Stomach (tissue), 9 donors: ENCODE results near the gene LRP1B. TPM values are rescaled to one million over a fixed set of nuclear protein-coding genes. Genes with fewer than 3 reads are reported as not detected.

ENCODE experiments used
- DNase-seq, 2 donors: peaks; one replicate each; pipeline versions ENCODE4 v3.0.0 to v3.0.0-alpha.2; 2013 to 2019
- H3K27ac ChIP-seq, 5 donors: fragments of 200-600 bp in 4 of 5; sonication (generic) in 4 of 5; one replicate each; pipeline ENCODE4 v1.5.1; 2013 to 2019; ENCODE audit warnings: mild to moderate bottlenecking in 1 of 5, moderate library complexity in 1 of 5
- H3K27me3 ChIP-seq, 3 donors: fragments of 200-600 bp; sonication (generic); one replicate each; pipeline ENCODE4 v1.5.1; 2017 to 2019; ENCODE audit warnings: mixed run types in 1 of 3
- H3K36me3 ChIP-seq, 4 donors: fragments of 200-600 bp; sonication (generic); 1 replicate in 3 of 4; 2 replicates in 1 of 4; pipeline ENCODE4 v1.5.1; 2016 to 2019
- H3K4me1 ChIP-seq, 4 donors: fragments of 200-600 bp; sonication (generic); one replicate each; pipeline ENCODE4 v1.5.1; 2016 to 2019
- H3K4me3 ChIP-seq, 4 donors: fragments of 200-600 bp; sonication (generic) in 3 of 4; one replicate each; pipeline ENCODE4 v1.5.1; 2016 to 2019; ENCODE audit warnings: mild to moderate bottlenecking in 1 of 4
- H3K9me3 ChIP-seq, 4 donors: fragments of 200-600 bp; sonication (generic); one replicate each; pipeline ENCODE4 v1.5.1; 2016 to 2019
- EP300 ChIP-seq: sonication (generic); formaldehyde crosslinking; IDR thresholded peaks from one replicate; pipeline ENCODE4 v1.6.1; 2017; ENCODE audit warnings: antibody characterized with exemption
- POLR2A ChIP-seq, 4 donors: fragments of 450-650 bp; IDR thresholded peaks; one replicate each; pipeline ENCODE4 v1.6.1; 2016; ENCODE audit warnings: antibody characterized with exemption in 4 of 4, control low read depth in 2 of 4, mild to moderate bottlenecking in 1 of 4, moderate library complexity in 1 of 4
- POLR2AphosphoS5 ChIP-seq, 3 donors: sonication (generic); formaldehyde crosslinking; IDR thresholded peaks; one replicate each; pipeline ENCODE4 v1.6.1; 2016; ENCODE audit warnings: antibody characterized with exemption in 3 of 3
- WGBS, 5 donors: extraction: QIAGEN DNeasy Blood & Tissue Kit in 3 of 5; methylation state at CpG; one replicate each; pipeline versions ENCODE4 v1.1.5 to v1.1.7; 2013 to 2018; 5-methylcytosine and 5-hydroxymethylcytosine counted together
- intact Hi-C: fragments of 100-400 bp; cut with DNase I; formaldehyde crosslinking; loops from one replicate; pipeline ENCODE4 v1.15.1; 2023; ENCODE audit warnings: low total_unique reads
- polyA plus RNA-seq, 3 donors: library from polyadenylated mRNA; stranded (reverse); fragments of 200-250 nt; gene quantifications; one replicate each; pipeline ENCODE4 v1.2.3, GENCODE V29; 2013
- total RNA-seq, 5 donors: library from RNA; depleted of rRNA; stranded (reverse); fragments of >200 nt; gene quantifications; one replicate each; pipeline versions ENCODE4 v1.1.0 to v1.2.3, GENCODE V29; 2014 to 2016
- TF ChIP-seq, protein P1 (sequence below), 7 experiments: fragments of 450-650 bp in 4 of 7; fragments of 200-600 bp in 3 of 7; sonication (generic) in 3 of 7; IDR thresholded peaks; one replicate each; pipeline ENCODE4 v1.5.1; 2016 to 2019; ENCODE audit warnings: antibody characterized with exemption in 7 of 7, control low read depth in 2 of 7, mild to moderate bottlenecking in 1 of 7
- donor health status: healthy with polysubstance abuse.
- donor health status: Bipolar disorder and iron deficiency.
- donor health status: healthy.

Gene LRP1B
- total and polyA plus RNA-seq, 8 donors, result under 0.01 to 9.0 (median 0.38) TPM

DNA sequence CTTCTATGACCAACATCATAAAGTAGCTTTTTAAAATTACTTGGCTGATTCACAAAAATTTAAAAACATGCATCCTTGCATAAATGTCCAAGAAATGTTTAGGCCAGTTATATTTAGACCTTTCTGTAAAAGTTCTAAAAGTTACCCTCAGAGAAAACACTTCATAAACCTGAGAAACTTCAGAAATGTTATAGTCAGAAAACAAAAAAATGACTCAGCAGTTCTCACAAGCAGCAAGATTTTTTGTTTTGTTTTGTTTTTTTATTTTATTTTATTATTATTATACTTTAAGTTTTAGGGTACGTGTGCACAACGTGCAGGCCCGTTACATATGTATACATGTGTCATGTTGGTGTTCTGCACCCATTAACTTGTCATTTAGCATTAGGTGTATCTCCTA, 648.1 kb downstream of the LRP1B start:
- no peaks in the 10 kb centered on the region for H3K4me1 ChIP-seq
- WGBS, 5 donors, result 89 to 100% (median 98%) methylated on average over 3 of the region's 3 CpGs
- H3K9me3 ChIP-seq, result no peaks in the 10 kb centered on the region
- TF ChIP-seq POLR2A (IDR thresholded peaks at IDR 0.05) (no peak), POLR2AphosphoS5 (IDR thresholded peaks at IDR 0.05) (no peak)
- intact Hi-C loops, result no loop called here
- no peak overlapping the region for H3K4me3 ChIP-seq
- no peak for DNase-seq
- no peak overlapping the region for H3K27ac ChIP-seq
- no peaks in the 10 kb centered on the region for H3K27me3 ChIP-seq
- H3K36me3 ChIP-seq, result no peaks in the 10 kb centered on the region

DNA sequence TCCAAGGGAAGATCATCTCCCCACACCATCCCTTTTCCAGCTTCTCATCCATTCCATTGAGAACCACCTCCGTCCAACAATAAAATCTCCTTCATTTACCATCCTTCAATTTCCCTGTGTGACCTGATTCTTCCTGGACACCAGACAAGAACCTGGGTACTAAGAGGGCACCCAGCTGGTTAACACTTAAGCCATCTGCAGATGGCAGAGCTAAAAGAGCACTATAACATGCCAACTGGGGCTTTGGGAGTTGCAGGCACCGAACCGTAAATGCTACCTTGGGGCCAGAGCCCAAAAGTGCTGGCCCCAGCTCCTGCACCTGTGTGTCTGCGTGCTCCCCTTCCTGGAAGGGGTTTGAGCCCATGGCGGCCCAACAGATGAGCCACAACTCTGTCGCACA, 655.0 kb downstream of the LRP1B start:
- no peak for DNase-seq
- no peaks in the 10 kb centered on the region for H3K36me3 ChIP-seq
- no peak for TF ChIP-seq EP300
- TF ChIP-seq, protein P1, sequence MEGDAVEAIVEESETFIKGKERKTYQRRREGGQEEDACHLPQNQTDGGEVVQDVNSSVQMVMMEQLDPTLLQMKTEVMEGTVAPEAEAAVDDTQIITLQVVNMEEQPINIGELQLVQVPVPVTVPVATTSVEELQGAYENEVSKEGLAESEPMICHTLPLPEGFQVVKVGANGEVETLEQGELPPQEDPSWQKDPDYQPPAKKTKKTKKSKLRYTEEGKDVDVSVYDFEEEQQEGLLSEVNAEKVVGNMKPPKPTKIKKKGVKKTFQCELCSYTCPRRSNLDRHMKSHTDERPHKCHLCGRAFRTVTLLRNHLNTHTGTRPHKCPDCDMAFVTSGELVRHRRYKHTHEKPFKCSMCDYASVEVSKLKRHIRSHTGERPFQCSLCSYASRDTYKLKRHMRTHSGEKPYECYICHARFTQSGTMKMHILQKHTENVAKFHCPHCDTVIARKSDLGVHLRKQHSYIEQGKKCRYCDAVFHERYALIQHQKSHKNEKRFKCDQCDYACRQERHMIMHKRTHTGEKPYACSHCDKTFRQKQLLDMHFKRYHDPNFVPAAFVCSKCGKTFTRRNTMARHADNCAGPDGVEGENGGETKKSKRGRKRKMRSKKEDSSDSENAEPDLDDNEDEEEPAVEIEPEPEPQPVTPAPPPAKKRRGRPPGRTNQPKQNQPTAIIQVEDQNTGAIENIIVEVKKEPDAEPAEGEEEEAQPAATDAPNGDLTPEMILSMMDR (IDR thresholded peaks at IDR 0.05), result no peak
- TF ChIP-seq POLR2A (IDR thresholded peaks at IDR 0.05), result no peak
- TF ChIP-seq POLR2AphosphoS5 (IDR thresholded peaks at IDR 0.05), result no peak
- 79 to 82% (median 80%) methylated on average over 6 of the region's 6 CpGs for WGBS, 5 donors
- no peaks in the 10 kb centered on the region for H3K27me3 ChIP-seq
- no peaks in the 10 kb centered on the region for H3K9me3 ChIP-seq
- no peaks in the 10 kb centered on the region for H3K4me1 ChIP-seq
- intact Hi-C loops, result no loop called here
- no peak overlapping the region for H3K27ac ChIP-seq
- no peak overlapping the region for H3K4me3 ChIP-seq

DNA sequence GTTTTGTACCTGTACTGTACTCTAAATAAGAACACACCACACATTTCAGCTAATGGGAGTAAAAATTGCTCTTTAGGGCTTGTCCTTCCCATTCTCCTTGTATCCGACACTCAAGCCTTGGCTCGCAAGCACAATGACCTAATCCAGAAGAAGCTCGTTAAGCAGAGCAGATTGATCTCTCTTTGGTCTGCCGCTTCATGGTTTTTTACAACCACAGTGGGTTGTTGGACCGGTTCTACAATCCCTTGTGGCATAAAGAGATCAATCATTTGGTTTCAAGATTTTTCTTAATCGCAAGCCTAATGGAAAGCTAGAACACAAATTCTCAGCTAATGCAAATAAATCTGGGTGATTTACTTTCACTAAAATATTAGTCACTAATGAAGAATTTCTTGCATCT, 662.1 kb downstream of the LRP1B start:
- Histone ChIP-seq H3K9me3 (no peaks in the 10 kb centered on the region), H3K4me1 (no peaks in the 10 kb centered on the region), H3K27me3 (no peaks in the 10 kb centered on the region), H3K36me3 (no peaks in the 10 kb centered on the region), H3K27ac (no peak overlapping the region), H3K4me3 (no peak overlapping the region)
- 29 to 50% (median 36%) methylated on average over 6 of the region's 6 CpGs for WGBS, 5 donors
- TF ChIP-seq POLR2AphosphoS5 (IDR thresholded peaks at IDR 0.05) (no peak), POLR2A (IDR thresholded peaks at IDR 0.05) (no peak), EP300 (no peak)
- TF ChIP-seq, protein P1 (IDR thresholded peaks at IDR 0.05), result no peak
- intact Hi-C loops, result no loop called here
- DNase-seq, result peak in 1 of 2 donors; percentile 70

DNA sequence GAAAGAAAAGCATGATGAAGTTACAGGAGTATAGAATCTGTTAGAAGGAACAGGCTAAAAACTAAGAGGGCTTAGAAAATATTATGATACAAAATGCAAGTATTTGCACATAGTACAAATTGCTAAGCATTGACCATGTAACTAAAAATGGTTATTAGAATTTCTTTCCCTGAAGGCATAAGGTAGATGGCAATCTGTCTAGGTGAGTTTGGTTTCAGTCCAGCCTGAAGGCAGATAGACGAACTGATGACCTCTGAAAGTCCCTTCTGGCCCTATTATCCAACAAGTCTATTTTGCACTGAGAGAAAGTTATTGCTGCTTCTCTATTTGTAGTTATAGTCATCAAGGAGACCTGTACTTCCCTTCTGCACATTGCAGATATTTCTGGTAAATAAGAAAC, 663.5 kb downstream of the LRP1B start:
- Histone ChIP-seq H3K9me3 (no peaks in the 10 kb centered on the region), H3K36me3 (no peaks in the 10 kb centered on the region), H3K4me3 (no peak overlapping the region), H3K27ac (no peak overlapping the region), H3K27me3 (no peaks in the 10 kb centered on the region), H3K4me1 (no peaks in the 10 kb centered on the region)
- WGBS, 5 donors, result 53 to 72% (median 56%) methylated on average over 1 of the region's 1 CpG
- DNase-seq, result no peak
- TF ChIP-seq, protein P1 (IDR thresholded peaks at IDR 0.05), result no peak
- no peak for TF ChIP-seq POLR2AphosphoS5 (IDR thresholded peaks at IDR 0.05)
- no peak for TF ChIP-seq EP300
- TF ChIP-seq POLR2A (IDR thresholded peaks at IDR 0.05), result no peak
- intact Hi-C loops, result no loop called here

DNA sequence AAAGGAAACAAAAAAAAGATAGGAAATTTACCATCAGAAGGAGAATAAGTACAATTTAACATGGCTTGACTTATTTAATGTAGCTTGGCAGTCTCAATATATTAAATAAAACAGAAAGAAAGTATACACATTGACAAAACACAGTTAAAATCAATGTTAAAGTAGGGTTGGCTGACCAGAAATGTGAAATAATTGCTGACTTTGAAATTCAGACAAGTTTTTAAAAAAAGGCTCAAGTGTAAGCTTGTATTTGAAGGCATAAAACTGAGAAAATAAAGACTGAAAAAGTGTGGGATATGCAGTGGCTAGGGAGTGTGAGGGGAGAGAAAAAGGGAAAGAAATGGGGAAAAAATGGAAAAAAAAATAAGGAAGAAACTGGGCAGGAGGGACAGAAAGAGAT, 665.8 kb downstream of the LRP1B start:
- H3K9me3 ChIP-seq, result no peaks in the 10 kb centered on the region
- H3K27me3 ChIP-seq, result no peaks in the 10 kb centered on the region
- TF ChIP-seq EP300 (no peak), POLR2AphosphoS5 (IDR thresholded peaks at IDR 0.05) (no peak), POLR2A (IDR thresholded peaks at IDR 0.05) (no peak)
- TF ChIP-seq, protein P1 (IDR thresholded peaks at IDR 0.05), result no peak
- no peak overlapping the region for H3K27ac ChIP-seq
- intact Hi-C loops, result no loop called here
- no peaks in the 10 kb centered on the region for H3K4me1 ChIP-seq
- DNase-seq, result no peak
- no peak overlapping the region for H3K4me3 ChIP-seq
- no peaks in the 10 kb centered on the region for H3K36me3 ChIP-seq
